Colonic mucosa (tissue), 4 donors: ENCODE data around the gene ZNF648. TPM values are rescaled to one million over a fixed set of nuclear protein-coding genes. Genes with fewer than 3 reads are reported as not detected.

ENCODE experiments used
- DNase-seq: peaks from one replicate; pipeline ENCODE4 v3.0.0-alpha.2; 2020
- H3K27ac ChIP-seq: fragments of 200-600 bp; one replicate; pipeline ENCODE4 v1.8.0; 2021
- H3K27me3 ChIP-seq: fragments of 200-600 bp; one replicate; pipeline ENCODE4 v1.8.0; 2021
- H3K36me3 ChIP-seq: fragments of 200-600 bp; one replicate; pipeline ENCODE4 v1.8.0; 2021
- H3K4me1 ChIP-seq: fragments of 200-600 bp; one replicate; pipeline ENCODE4 v1.8.0; 2021; ENCODE audit warnings: mild to moderate bottlenecking
- H3K4me3 ChIP-seq: fragments of 200-600 bp; one replicate; pipeline ENCODE4 v1.8.0; 2021
- H3K9ac ChIP-seq, 2 donors: one replicate each; pipeline ENCODE4 v1.7.0; 2013; ENCODE audit warnings: control low read depth in 2 of 2, low read depth in 2 of 2, low read length in 2 of 2
- H3K9me3 ChIP-seq: fragments of 200-600 bp; one replicate; pipeline ENCODE4 v1.8.0; 2021
- CTCF ChIP-seq: fragments of 200-600 bp; IDR thresholded peaks from one replicate; pipeline ENCODE4 v1.8.0; 2022; ENCODE audit warnings: antibody characterized with exemption, mild to moderate bottlenecking
- intact Hi-C: fragments of 100-400 bp; cut with DNase I; formaldehyde crosslinking; loops from one replicate; pipeline ENCODE4 v1.14.1; 2022
- total RNA-seq, 2 donors: library from RNA; stranded (reverse); fragmentation: NEBNext Ultra II Directional in 1 of 2; extraction: Animal tissue kit (Norgen Biotek cat#: 25700) in 1 of 2; gene quantifications; one replicate each; pipeline ENCODE4 v1.2.1, GENCODE V29; 2021
- donor health status: healthy.
- donor health status: DM: no; HTN: no; CAD: no.
- donor health status: DM: no; HTN: no; CAD: no.

The ZNF648 gene
- total RNA-seq = under 1 TPM in 1 of 2 donors, not detected in 1; 0.07 TPM

- intact Hi-C loops = no loop called here
- TF ChIP-seq CTCF = no peak
- no peaks in the 10 kb centered on the region for H3K9me3 ChIP-seq
These were observed at the start of gene ZNF648 for GRCh38 chr1:182061594-182061993. TSS of gene ZNF648 (minus strand) at chr1:182061712. CDS start at chr1:182058010, 3,702 bp downstream.

GRCh38 chr1:182110635-182111034 is 49.1 kb upstream of the ZNF648 start:
- no peak for TF ChIP-seq CTCF
- H3K9ac ChIP-seq = no peak overlapping the region
- no peaks in the 10 kb centered on the region for H3K9me3 ChIP-seq
- H3K27me3 ChIP-seq = no peaks in the 10 kb centered on the region
- H3K27ac ChIP-seq = no peak overlapping the region
- H3K4me3 ChIP-seq = no peak overlapping the region
- intact Hi-C loops = no loop called here
- no peaks in the 10 kb centered on the region for H3K4me1 ChIP-seq
- no peaks in the 10 kb centered on the region for H3K36me3 ChIP-seq
- no peak for DNase-seq

More at GRCh38 chr1:182061594-182061993, at the start of gene ZNF648:
- H3K4me3 ChIP-seq = no peak within 1 kb of the TSS
- no peak within 1 kb of the TSS for H3K9ac ChIP-seq
- no peaks in the 10 kb centered on the region for H3K36me3 ChIP-seq
- no peaks in the 10 kb centered on the region for H3K27me3 ChIP-seq
- H3K27ac ChIP-seq = no peak within 1 kb of the TSS
- no peak for DNase-seq
- H3K4me1 ChIP-seq = no peaks in the 10 kb centered on the region

- Histone ChIP-seq H3K27ac (no peak overlapping the region), H3K9me3 (no peaks in the 10 kb centered on the region), H3K4me3 (no peak overlapping the region), H3K36me3 (no peaks in the 10 kb centered on the region), H3K4me1 (no peaks in the 10 kb centered on the region), H3K27me3 (no peaks in the 10 kb centered on the region), H3K9ac (no peak overlapping the region)
- DNase-seq = no peak
- no peak for TF ChIP-seq CTCF
- intact Hi-C loops = no loop called here
These were observed 48.3 kb upstream of the ZNF648 start for GRCh38 chr1:182109771-182110170.

GRCh38 chr1:182107209-182107608 is 45.7 kb upstream of the ZNF648 start:
- H3K27me3 ChIP-seq = no peaks in the 10 kb centered on the region
- TF ChIP-seq CTCF = no peak
- H3K4me1 ChIP-seq = no peaks in the 10 kb centered on the region
- no peak overlapping the region for H3K27ac ChIP-seq
- H3K36me3 ChIP-seq = no peaks in the 10 kb centered on the region
- no peaks in the 10 kb centered on the region for H3K9me3 ChIP-seq
- H3K9ac ChIP-seq = no peak overlapping the region
- DNase-seq = no peak
- intact Hi-C loops = no loop called here
- no peak overlapping the region for H3K4me3 ChIP-seq

GRCh38 chr1:182102043-182102416 is 40.5 kb upstream of the ZNF648 start:
- H3K9me3 ChIP-seq = no peaks in the 10 kb centered on the region
- H3K27me3 ChIP-seq = no peaks in the 10 kb centered on the region
- no peaks in the 10 kb centered on the region for H3K4me1 ChIP-seq
- no peaks in the 10 kb centered on the region for H3K36me3 ChIP-seq
- H3K9ac ChIP-seq = no peak overlapping the region
- H3K4me3 ChIP-seq = no peak overlapping the region
- DNase-seq = peak; percentile 16
- H3K27ac ChIP-seq = no peak overlapping the region
- intact Hi-C loops = no loop called here
- no peak for TF ChIP-seq CTCF
